Tibial nerve (tissue), 4 donors: ENCODE measurements around the gene BCAR3. TPM values are rescaled to one million over a fixed set of nuclear protein-coding genes. Genes with fewer than 3 reads are reported as not detected.
"Not testable (repeated sequence)": the region's sequence is repeated elsewhere in the genome, so short reads cannot be mapped to it uniquely, and the experiment has no call there.

Experiments used
- DNase-seq, 2 donors: peaks; one replicate each; pipeline ENCODE4 v3.0.0-alpha.2; 2019; ENCODE audit warnings: low spot score in 2 of 2
- H3K27ac ChIP-seq, 4 donors: fragments of 200-600 bp; sonication (generic) in 3 of 4; one replicate each; pipeline ENCODE4 v1.5.1; 2017 to 2019; ENCODE audit warnings: mild to moderate bottlenecking in 1 of 4
- H3K27me3 ChIP-seq, 2 donors: fragments of 200-600 bp; sonication (generic) in 1 of 2; one replicate each; pipeline versions ENCODE4 v1.5.1 to v1.6.0; 2017 to 2019
- H3K36me3 ChIP-seq, 3 donors: fragments of 200-600 bp; sonication (generic); one replicate each; pipeline ENCODE4 v1.5.1; 2018 to 2019
- H3K4me1 ChIP-seq, 4 donors: fragments of 200-600 bp; sonication (generic) in 3 of 4; one replicate each; pipeline ENCODE4 v1.5.1; 2017 to 2019
- H3K4me3 ChIP-seq, 4 donors: fragments of 200-600 bp; sonication (generic) in 3 of 4; one replicate each; pipeline ENCODE4 v1.5.1; 2017 to 2019; ENCODE audit warnings: mild to moderate bottlenecking in 1 of 4, moderate library complexity in 1 of 4
- H3K9me3 ChIP-seq, 4 donors: fragments of 200-600 bp; sonication (generic) in 3 of 4; one replicate each; pipeline ENCODE4 v1.5.1; 2017 to 2019
- CTCF ChIP-seq, 5 experiments: fragments of 200-600 bp in 3 of 5; fragments of 450-650 bp in 2 of 5; sonication (generic) in 3 of 5; IDR thresholded peaks; one replicate each; pipeline ENCODE4 v1.5.1; 2016 to 2019; ENCODE audit warnings: antibody characterized with exemption in 5 of 5, mild to moderate bottlenecking in 3 of 5, moderate library complexity in 2 of 5
- EP300 ChIP-seq, 2 donors: sonication (generic); formaldehyde crosslinking; IDR thresholded peaks; one replicate each; pipeline ENCODE4 v1.6.1; 2017; ENCODE audit warnings: antibody characterized with exemption in 2 of 2, mild to moderate bottlenecking in 1 of 2
- POLR2A ChIP-seq, 2 donors: fragments of 450-650 bp; IDR thresholded peaks; one replicate each; pipeline ENCODE4 v1.6.1; 2017; ENCODE audit warnings: antibody characterized with exemption in 2 of 2, mild to moderate bottlenecking in 2 of 2, moderate library complexity in 2 of 2
- WGBS, 2 donors: methylation state at CpG; one replicate each; pipeline ENCODE4 v1.1.5; 2018; 5-methylcytosine and 5-hydroxymethylcytosine counted together
- total RNA-seq, 4 donors: library from RNA; depleted of rRNA; stranded (reverse); fragments of >200 nt; gene quantifications; one replicate each; pipeline ENCODE4 v1.1.0, GENCODE V29; 2016

The BCAR3 gene
- total RNA-seq, 4 donors from 2014 or later = 26.2 to 41.8 (median 36.5) TPM

GRCh38 chr1:93592551-93592949 is 89.1 kb downstream of the BCAR3 start:
- Histone ChIP-seq H3K4me3 (no peak overlapping the region), H3K36me3 (peaks cover 0 to 34% (median 0%) of the 10 kb centered on the region in 3 donors), H3K27me3 (no peaks in the 10 kb centered on the region), H3K9me3 (no peaks in the 10 kb centered on the region), H3K4me1 (peaks cover 0 to 53% (median 18%) of the 10 kb centered on the region in 4 donors), H3K27ac (peak overlapping the region in 2 of 4 donors; percentile 58 to 69)
- DNase-seq = no peak
- 85 to 96% methylated on average over 6 of the region's 6 CpGs for WGBS, 2 donors
- no peak for TF ChIP-seq EP300 (IDR thresholded peaks at IDR 0.05)
- TF ChIP-seq CTCF (IDR thresholded peaks at IDR 0.05) = no peak
- TF ChIP-seq POLR2A (IDR thresholded peaks at IDR 0.05) = no peak

- WGBS, 2 donors = 75 to 77% methylated on average over 17 of the region's 17 CpGs
- DNase-seq = no peak
- Histone ChIP-seq H3K27ac (peak overlapping the region in 3 of 4 donors; percentile 36 to 69 (median 58)), H3K9me3 (no peaks in the 10 kb centered on the region), H3K4me3 (no peak overlapping the region), H3K27me3 (no peaks in the 10 kb centered on the region), H3K36me3 (peaks cover 0 to 40% (median 0%) of the 10 kb centered on the region in 3 donors), H3K4me1 (peaks cover 0 to 46% (median 18%) of the 10 kb centered on the region in 4 donors)
- TF ChIP-seq POLR2A (IDR thresholded peaks at IDR 0.05) = no peak
- no peak for TF ChIP-seq CTCF (IDR thresholded peaks at IDR 0.05)
- peak in 1 of 2 donors; percentile 25 for TF ChIP-seq EP300 (IDR thresholded peaks at IDR 0.05)
Observed at GRCh38 chr1:93591676-93592550, 89.7 kb downstream of the BCAR3 start.

GRCh38 chr1:93591291-93591675 is 90.4 kb downstream of the BCAR3 start:
- H3K27me3 ChIP-seq, H3K9me3 ChIP-seq, H3K4me3 ChIP-seq, DNase-seq: not testable (repeated sequence)
- Histone ChIP-seq H3K27ac (peak overlapping the region in 2 of 4 donors; percentile 30 to 69), H3K4me1 (peaks cover 0 to 40% (median 18%) of the 10 kb centered on the region in 4 donors), H3K36me3 (peaks cover 0 to 47% (median 0%) of the 10 kb centered on the region in 3 donors)
- WGBS, 2 donors = 71 to 83% methylated on average over 3 of the region's 3 CpGs

GRCh38 chr1:93588955-93589354 is 92.7 kb downstream of the BCAR3 start:
- 90 to 94% methylated on average over 19 to 20 of the region's 20 CpGs for WGBS, 2 donors
- Histone ChIP-seq H3K27ac (no peak overlapping the region), H3K27me3 (no peaks in the 10 kb centered on the region), H3K36me3 (peaks cover 0 to 52% (median 0%) of the 10 kb centered on the region in 3 donors), H3K4me3 (no peak overlapping the region), H3K4me1 (peaks cover 0 to 41% (median 9%) of the 10 kb centered on the region in 4 donors), H3K9me3 (no peaks in the 10 kb centered on the region)
- DNase-seq = no peak
- no peak for TF ChIP-seq EP300 (IDR thresholded peaks at IDR 0.05)
- no peak for TF ChIP-seq CTCF (IDR thresholded peaks at IDR 0.05)
- no peak for TF ChIP-seq POLR2A (IDR thresholded peaks at IDR 0.05)

- H3K27ac ChIP-seq = no peak overlapping the region
- TF ChIP-seq CTCF (IDR thresholded peaks at IDR 0.05) (no peak), EP300 (IDR thresholded peaks at IDR 0.05) (no peak), POLR2A (IDR thresholded peaks at IDR 0.05) (no peak)
- no peaks in the 10 kb centered on the region for H3K27me3 ChIP-seq
- no peak overlapping the region for H3K4me3 ChIP-seq
- peaks cover 0 to 34% (median 9%) of the 10 kb centered on the region in 4 donors for H3K4me1 ChIP-seq
- DNase-seq = no peak
- no peaks in the 10 kb centered on the region for H3K9me3 ChIP-seq
- 68 to 74% methylated on average over 6 of the region's 6 CpGs for WGBS, 2 donors
- peaks cover 0 to 59% (median 0%) of the 10 kb centered on the region in 3 donors for H3K36me3 ChIP-seq
Observed at GRCh38 chr1:93588206-93588605, 93.4 kb downstream of the BCAR3 start.
